PC-3 (cell line): Measurements from ENCODE around the gene ARL6IP1. TPM values are rescaled to one million over a fixed set of nuclear protein-coding genes. Genes with fewer than 3 reads are reported as not detected.

Experiments used
- ATAC-seq: fragments of 200-7000 bp; cut with Tn5 transposase; 2 replicates; pipeline ENCODE4 v1.9.1; 2020; ENCODE audit warnings: mild to moderate bottlenecking, moderate library complexity
- BruUV-seq: library from RNA; stranded (reverse); fragments of 400-500 nt; replicated peaks from 2 replicates; lab custom pipeline; 2021; lab: Mats Ljungman, UMichigan
- CTCF ChIA-PET: fragments of 300-600 bp; sonication (Branson Sonifier 250); formaldehyde crosslinking; loops from one replicate; lab custom pipeline; 2022; ENCODE audit warnings: antibody characterized with exemption; lab: Charles Lee
- POLR2A ChIA-PET: fragments of 300-600 bp; sonication (Branson Sonifier 250); formaldehyde crosslinking; loops from one replicate; lab custom pipeline; 2022; ENCODE audit warnings: antibody characterized with exemption; ENCODE audit not compliant: unreplicated experiment; lab: Charles Lee
- DNase-seq: peaks from one replicate; pipeline ENCODE4 v3.0.0-alpha.2; 2015
- H2AFZ ChIP-seq: fragments of 300-600 bp; sonication (generic); 2 replicates; pipeline ENCODE4 v1.6.0; 2016; ENCODE audit warnings: antibody characterized with exemption, low read length
- H3F3A ChIP-seq: fragments of 300-600 bp; sonication (generic); one replicate; pipeline ENCODE4 v1.6.0; 2017; ENCODE audit warnings: antibody characterized with exemption, low read length, control low read depth, mild to moderate bottlenecking; ENCODE audit not compliant: unreplicated experiment
- H3K27ac ChIP-seq: fragments of 300-600 bp; sonication (generic); 2 replicates; pipeline ENCODE4 v1.5.1; 2016; ENCODE audit warnings: mild to moderate bottlenecking, low read length
- H3K27me3 ChIP-seq: fragments of 300-600 bp; sonication (generic); 2 replicates; pipeline ENCODE4 v1.6.1; 2016; ENCODE audit warnings: low read length, mixed read lengths
- H3K36me3 ChIP-seq: fragments of 300-600 bp; sonication (generic); 2 replicates; pipeline ENCODE4 v1.6.1; 2016; ENCODE audit warnings: low read depth, mixed run types, low read length, mixed read lengths
- H3K4me1 ChIP-seq: fragments of 300-600 bp; sonication (generic); 2 replicates; pipeline ENCODE4 v1.5.1; 2016; ENCODE audit warnings: low read length; ENCODE audit not compliant: insufficient read depth
- H3K4me2 ChIP-seq: fragments of 300-600 bp; sonication (generic); 2 replicates; pipeline ENCODE4 v1.6.0; 2016; ENCODE audit warnings: low read length
- H3K4me3 ChIP-seq: fragments of 300-600 bp; sonication (generic); 2 replicates; pipeline ENCODE4 v1.5.1; 2016; ENCODE audit warnings: mild to moderate bottlenecking, low read length, mixed read lengths
- H3K79me2 ChIP-seq: fragments of 300-600 bp; sonication (generic); 2 replicates; pipeline ENCODE4 v1.6.1; 2017; ENCODE audit warnings: low read length, mixed read lengths
- H3K9ac ChIP-seq: fragments of 300-600 bp; sonication (generic); 2 replicates; pipeline ENCODE4 v1.6.0; 2016; ENCODE audit warnings: mild to moderate bottlenecking, low read length
- H3K9me2 ChIP-seq: fragments of 300-600 bp; sonication (generic); replicated peaks from 2 replicates; pipeline ENCODE4 v1.6.1; 2016; ENCODE audit warnings: mixed run types, low read length, mixed read lengths
- H3K9me3 ChIP-seq: fragments of 300-600 bp; sonication (generic); 2 replicates; pipeline ENCODE4 v1.6.1; 2016; ENCODE audit warnings: low read length, mixed read lengths
- H4K20me1 ChIP-seq: fragments of 300-600 bp; sonication (generic); 2 replicates; pipeline ENCODE4 v1.6.1; 2016; ENCODE audit warnings: low read length, mixed read lengths
- CTCF ChIP-seq: fragments of 300-600 bp; sonication (generic); conservative IDR thresholded peaks from 2 replicates; pipeline ENCODE4 v1.5.1; 2017; ENCODE audit warnings: antibody characterized with exemption, low read depth, mild to moderate bottlenecking, low read length
- EZH2 ChIP-seq: fragments of 300-600 bp; sonication (generic); IDR thresholded peaks from one replicate; pipeline ENCODE4 v1.6.1; 2017; ENCODE audit warnings: antibody characterized with exemption, mild to moderate bottlenecking, low read length; ENCODE audit not compliant: unreplicated experiment
- EZH2phosphoT487 ChIP-seq: fragments of 300-600 bp; sonication (generic); IDR thresholded peaks from 2 replicates; pipeline ENCODE4 v1.6.1; 2018; ENCODE audit warnings: mild to moderate bottlenecking, antibody characterized with exemption, low read length, borderline replicate concordance
- intact Hi-C: fragments of 100-400 bp; cut with micrococcal nuclease; formaldehyde crosslinking; loops from 2 replicates; pipeline ENCODE4 v1.9.0; 2023
- total RNA-seq: library from RNA; depleted of rRNA; stranded (reverse); fragments of >200 nt; gene quantifications from 2 replicates; pipeline ENCODE4 v1.2.3, GENCODE V29; 2014

The ARL6IP1 gene
- total RNA-seq, 1 experiment from 2014 or later, result 150 TPM

GRCh38 chr16:18789850-18790706, 11.3 kb downstream of the ARL6IP1 start, which contains the start of gene RPS15A:
Gene RPS15A (minus strand): TSS chr16:18790334. CDS start chr16:18789113, 1,221 bp downstream.
- H3K4me1 ChIP-seq, result peaks cover 15% of the 10 kb centered on the region
- peaks cover 47% of the 10 kb centered on the region for H4K20me1 ChIP-seq
- H3K79me2 ChIP-seq, result peaks cover 51% of the 10 kb centered on the region
- peak within 1 kb of the TSS; percentile 100 for H3K9ac ChIP-seq
- H3K27me3 ChIP-seq, result no peaks in the 10 kb centered on the region
- H2AFZ ChIP-seq, result peak within 1 kb of the TSS; percentile 78
- DNase-seq (peak; percentile 94), ATAC-seq (peak; percentile 93)
- peaks cover 76% of the 10 kb centered on the region for H3K36me3 ChIP-seq
- TF ChIP-seq CTCF (no peak), EZH2phosphoT487 (no peak), EZH2 (no peak)
- CTCF ChIA-PET, result interaction anchor here (1.3 kb wide), 1 partner anchor 11 kb away, joined by 7 read pairs; the partner anchor contains the start of gene ARL6IP1
- H3K4me3 ChIP-seq, result peak within 1 kb of the TSS; percentile 99
- peaks cover 8% of the 10 kb centered on the region for H3F3A ChIP-seq
- no peaks in the 10 kb centered on the region for H3K9me3 ChIP-seq
- POLR2A ChIA-PET, result interaction anchor here (1.5 kb wide), 1 partner anchor 11 kb away, joined by 11 read pairs; the partner anchor contains the start of gene ARL6IP1
- peak within 1 kb of the TSS; percentile 93 for H3K4me2 ChIP-seq
- BruUV-seq, result no TSS peak
- H3K27ac ChIP-seq, result peak within 1 kb of the TSS; percentile 42
- intact Hi-C loops, result loop anchor here (10.0 kb wide), 1 partner anchor 55 kb away; no protein-coding TSS in a partner anchor
- H3K9me2 ChIP-seq, result no peaks in the 10 kb centered on the region

GRCh38 chr16:18789515-18789849, 11.9 kb downstream of the ARL6IP1 start:
- Histone ChIP-seq H3K4me2 (peak overlapping the region; percentile 93), H3K9me2 (no peaks in the 10 kb centered on the region), H3K79me2 (peaks cover 57% of the 10 kb centered on the region), H3K4me1 (peaks cover 15% of the 10 kb centered on the region), H3K9ac (peak overlapping the region; percentile 100), H2AFZ (no peak overlapping the region), H3K27me3 (no peaks in the 10 kb centered on the region), H4K20me1 (peaks cover 53% of the 10 kb centered on the region), H3K4me3 (peak overlapping the region; percentile 99), H3K36me3 (peaks cover 75% of the 10 kb centered on the region), H3K9me3 (no peaks in the 10 kb centered on the region), H3F3A (peaks cover 8% of the 10 kb centered on the region), H3K27ac (peak overlapping the region; percentile 42)
- CTCF ChIA-PET, result interaction anchor here (1.2 kb wide), 1 partner anchor 12 kb away, joined by 5 read pairs; the partner anchor contains the start of gene ARL6IP1
- POLR2A ChIA-PET, result interaction anchor here (1.5 kb wide), 1 partner anchor 12 kb away, joined by 11 read pairs; the partner anchor contains the start of gene ARL6IP1
- BruUV-seq, result TSS peak; percentile 49
- intact Hi-C loops, result loop anchor here (10.0 kb wide), 1 partner anchor 55 kb away; no protein-coding TSS in a partner anchor
- DNase-seq, result no peak
- no peak for TF ChIP-seq EZH2phosphoT487
- no peak for TF ChIP-seq EZH2
- TF ChIP-seq CTCF, result no peak
- no peak for ATAC-seq
